Gastroesophageal sphincter (tissue), 3 donors: ENCODE results near the gene AWAT1.

Experiments used
- POLR2A ChIP-seq, 2 donors: fragments of 450-650 bp; IDR thresholded peaks; one replicate each; pipeline ENCODE4 v1.6.1; 2017; ENCODE audit warnings: antibody characterized with exemption in 2 of 2, mild to moderate bottlenecking in 2 of 2, moderate library complexity in 1 of 2
- POLR2AphosphoS5 ChIP-seq: sonication (generic); formaldehyde crosslinking; IDR thresholded peaks from one replicate; pipeline ENCODE4 v1.6.1; 2017; ENCODE audit warnings: antibody characterized with exemption
- TF ChIP-seq, protein P1 (sequence below), 4 experiments: fragments of 200-600 bp in 2 of 4; fragments of 450-650 bp in 2 of 4; sonication (generic) in 1 of 4; IDR thresholded peaks; one replicate each; pipeline ENCODE4 v1.5.1; 2017 to 2019; ENCODE audit warnings: antibody characterized with exemption in 4 of 4, mild to moderate bottlenecking in 2 of 4, moderate library complexity in 2 of 4

DNA sequence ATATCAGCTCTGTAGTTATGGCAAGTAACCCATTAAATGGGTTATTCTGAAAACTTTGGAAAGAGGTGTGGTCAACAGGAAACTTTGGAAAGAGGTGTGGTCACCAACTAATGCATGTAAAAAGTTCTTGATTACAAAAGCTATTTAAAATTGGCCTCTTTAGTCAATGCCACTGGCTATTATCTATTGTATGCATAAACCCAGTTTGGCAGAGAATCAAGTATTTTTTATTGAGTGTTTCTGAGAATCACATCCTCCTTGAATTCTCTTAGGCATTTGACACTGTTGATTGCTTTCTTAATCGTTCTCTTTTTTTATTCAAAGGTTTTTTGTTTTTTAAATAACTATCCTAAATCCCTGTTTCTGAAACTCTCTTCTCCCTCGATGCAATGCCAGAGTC, 18.0 kb downstream of the AWAT1 start:
- TF ChIP-seq POLR2A (IDR thresholded peaks at IDR 0.05), result no peak
- TF ChIP-seq, protein P1, sequence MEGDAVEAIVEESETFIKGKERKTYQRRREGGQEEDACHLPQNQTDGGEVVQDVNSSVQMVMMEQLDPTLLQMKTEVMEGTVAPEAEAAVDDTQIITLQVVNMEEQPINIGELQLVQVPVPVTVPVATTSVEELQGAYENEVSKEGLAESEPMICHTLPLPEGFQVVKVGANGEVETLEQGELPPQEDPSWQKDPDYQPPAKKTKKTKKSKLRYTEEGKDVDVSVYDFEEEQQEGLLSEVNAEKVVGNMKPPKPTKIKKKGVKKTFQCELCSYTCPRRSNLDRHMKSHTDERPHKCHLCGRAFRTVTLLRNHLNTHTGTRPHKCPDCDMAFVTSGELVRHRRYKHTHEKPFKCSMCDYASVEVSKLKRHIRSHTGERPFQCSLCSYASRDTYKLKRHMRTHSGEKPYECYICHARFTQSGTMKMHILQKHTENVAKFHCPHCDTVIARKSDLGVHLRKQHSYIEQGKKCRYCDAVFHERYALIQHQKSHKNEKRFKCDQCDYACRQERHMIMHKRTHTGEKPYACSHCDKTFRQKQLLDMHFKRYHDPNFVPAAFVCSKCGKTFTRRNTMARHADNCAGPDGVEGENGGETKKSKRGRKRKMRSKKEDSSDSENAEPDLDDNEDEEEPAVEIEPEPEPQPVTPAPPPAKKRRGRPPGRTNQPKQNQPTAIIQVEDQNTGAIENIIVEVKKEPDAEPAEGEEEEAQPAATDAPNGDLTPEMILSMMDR (IDR thresholded peaks at IDR 0.05), result no peak
- TF ChIP-seq POLR2AphosphoS5, result no peak
